CD4-positive, alpha-beta T cell treated with Interleukin-15 for 1 hour (primary cell): ENCODE results near the gene M1AP.

Experiments used
- DNase-seq: peaks from one replicate; pipeline ENCODE4 v3.0.0-alpha.2; 2020

The M1AP gene

DNA sequence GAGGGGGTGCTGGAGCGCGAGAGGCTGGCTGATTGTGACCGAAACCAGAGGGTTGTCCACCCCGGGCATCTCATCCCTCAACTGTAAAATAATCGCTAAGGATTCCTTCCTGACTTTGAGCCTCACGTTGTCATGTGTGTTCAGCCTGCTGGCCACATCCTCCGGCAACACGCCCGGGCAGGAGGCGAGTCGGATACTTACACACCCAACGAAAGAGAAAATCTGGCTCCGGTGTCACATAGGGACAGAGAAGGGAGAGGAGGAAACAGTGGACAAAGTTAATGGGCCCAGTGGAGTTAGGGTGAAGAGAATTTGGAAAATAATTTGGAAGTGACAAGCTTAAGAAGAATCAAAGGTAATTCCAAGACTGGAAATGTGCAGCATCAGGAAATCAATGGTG is 131.5 kb downstream of the M1AP start:
- no peak for DNase-seq

DNA sequence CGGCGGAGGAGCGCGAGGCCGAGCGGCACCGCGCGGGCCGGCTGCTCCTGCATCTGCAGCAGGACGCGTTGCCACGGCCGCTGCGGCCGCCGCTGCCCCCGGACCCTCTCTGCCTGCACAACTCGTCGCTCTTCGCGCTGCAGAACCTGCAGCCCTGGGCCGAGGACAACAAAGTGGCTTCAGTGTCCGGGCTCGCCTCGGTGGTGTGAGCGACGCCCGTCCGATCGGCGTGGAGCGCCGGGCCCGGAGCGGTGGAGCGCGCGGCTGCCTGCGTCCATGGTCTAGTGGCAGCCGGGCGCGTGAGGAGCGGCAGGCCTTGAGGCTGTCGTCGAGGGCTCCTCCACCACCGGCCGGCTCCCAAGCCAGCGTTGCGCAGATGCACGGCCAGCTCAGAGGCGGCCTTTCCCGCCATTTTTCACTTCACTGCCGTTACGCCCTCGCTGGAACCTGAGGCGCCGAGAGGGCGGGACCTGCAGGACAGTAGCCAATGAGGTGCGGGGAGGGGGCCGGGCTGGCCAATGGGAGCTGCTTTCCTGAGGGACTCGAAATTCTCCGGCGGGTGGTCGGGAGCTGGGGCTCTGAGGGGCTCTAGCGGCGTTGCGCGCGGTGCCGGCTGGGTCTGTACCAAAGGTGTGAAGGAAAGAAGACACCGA is 132.0 kb downstream of the M1AP start:
- DNase-seq: peak; percentile 79

DNA sequence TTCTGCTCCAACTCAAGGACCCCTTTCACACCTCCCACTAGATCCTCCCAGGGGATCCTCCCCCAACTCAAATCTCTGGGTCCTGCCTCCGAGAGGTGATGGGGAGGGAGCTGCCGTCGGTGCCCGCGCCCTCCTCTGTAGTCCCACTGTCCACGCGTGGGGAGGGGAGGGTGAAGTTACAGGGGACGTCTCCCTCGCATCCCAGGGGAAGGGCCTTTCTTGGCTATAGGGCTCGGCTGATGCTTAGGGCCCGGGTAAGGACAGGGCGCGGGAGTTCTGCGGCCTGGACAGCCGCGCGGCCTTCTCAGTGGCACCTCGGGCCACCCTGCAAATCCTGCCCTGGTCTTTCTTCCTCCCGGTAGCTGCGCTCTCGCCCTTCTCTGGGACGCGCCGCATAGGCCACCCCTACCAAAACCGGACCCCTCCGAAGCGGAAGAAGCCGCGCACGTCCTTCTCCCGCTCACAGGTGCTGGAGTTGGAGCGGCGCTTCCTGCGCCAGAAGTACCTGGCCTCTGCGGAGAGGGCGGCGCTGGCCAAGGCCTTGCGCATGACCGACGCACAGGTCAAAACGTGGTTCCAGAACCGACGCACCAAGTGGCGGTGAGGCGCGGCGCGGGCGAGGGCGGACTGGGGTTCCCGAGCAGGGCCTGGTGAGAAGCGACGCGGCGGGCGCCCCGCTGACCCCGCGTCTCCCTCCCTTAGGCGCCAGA is 132.7 kb downstream of the M1AP start:
- no peak for DNase-seq

DNA sequence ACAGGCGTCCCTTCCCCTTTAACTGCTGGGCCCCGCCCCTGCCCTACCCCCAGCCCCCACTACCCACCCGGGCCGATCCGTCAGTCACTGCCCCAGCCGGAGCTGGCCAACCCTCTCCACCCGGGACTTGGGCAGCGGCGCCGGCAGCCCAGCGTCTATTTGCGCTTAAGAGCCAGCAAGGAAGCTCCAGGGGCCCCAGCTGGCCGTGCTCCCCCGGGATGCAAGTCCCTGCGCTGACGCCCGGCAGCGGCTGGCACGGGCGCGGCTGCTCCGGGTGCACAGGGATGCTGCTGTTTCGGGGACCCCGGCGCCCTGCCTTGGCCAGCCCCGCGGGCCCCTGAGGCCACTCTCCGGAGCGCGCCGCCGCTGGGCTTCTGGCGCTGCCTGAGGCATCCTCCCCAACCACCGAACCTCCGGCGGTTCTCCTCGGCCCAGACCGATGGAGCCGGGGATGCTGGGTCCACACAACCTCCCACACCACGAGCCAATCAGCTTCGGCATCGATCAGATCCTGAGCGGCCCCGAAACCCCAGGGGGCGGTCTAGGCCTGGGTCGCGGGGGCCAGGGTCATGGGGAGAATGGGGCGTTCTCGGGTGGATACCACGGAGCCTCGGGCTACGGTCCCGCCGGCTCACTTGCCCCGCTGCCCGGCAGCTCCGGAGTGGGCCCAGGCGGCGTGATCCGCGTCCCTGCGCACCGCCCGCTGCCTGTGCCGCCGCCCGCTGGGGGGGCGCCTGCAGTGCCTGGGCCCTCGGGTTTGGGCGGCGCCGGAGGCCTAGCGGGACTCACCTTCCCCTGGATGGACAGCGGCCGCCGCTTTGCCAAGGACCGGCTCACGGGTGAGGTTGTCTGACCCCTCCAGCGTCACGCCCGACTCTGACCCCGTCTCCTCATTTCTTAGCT is 133.5 kb downstream of the M1AP start, which contains the start of gene TLX2:
Gene TLX2 (plus strand): TSS at position 83 of the 903 bp plus-strand sequence. CDS start 357 bp downstream, at position 440.
- no peak for DNase-seq

DNA sequence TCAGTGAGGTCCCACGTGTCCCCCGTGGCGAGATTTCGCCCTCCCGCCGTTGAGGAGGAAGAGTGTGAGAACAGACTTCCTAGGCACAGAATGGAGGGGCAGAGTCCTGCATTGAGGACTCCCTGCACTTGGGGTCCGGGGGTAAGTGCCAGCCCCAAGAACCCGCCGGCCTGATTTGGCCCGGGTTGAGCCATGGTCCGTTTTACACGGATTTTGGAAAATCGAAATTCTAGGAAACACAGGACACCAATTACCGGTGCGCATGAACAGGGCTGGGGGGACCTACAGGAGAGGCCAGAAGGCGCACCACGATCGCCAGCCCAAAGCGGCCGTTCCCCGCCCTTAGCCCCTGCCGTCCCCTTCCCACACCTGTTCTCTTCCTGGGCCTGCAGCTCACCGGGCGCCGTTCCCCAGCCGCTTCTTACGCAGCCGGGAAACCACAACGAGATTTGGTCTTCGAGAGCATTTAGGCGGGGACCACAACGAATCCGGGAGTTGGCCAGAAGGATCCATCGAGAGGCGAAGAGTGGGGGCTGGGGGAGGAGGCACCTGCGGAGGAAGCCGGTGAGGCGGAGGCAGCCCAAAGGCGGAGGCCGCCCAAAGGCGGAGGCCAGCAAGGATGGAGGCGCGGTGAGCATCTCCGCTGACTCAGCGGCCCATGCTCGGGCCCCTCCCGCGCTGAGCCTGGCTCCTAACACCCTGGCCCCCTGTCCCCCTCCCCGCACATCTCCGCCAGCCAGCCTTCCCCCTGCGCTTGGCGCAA is 134.3 kb downstream of the M1AP start:
- no peak for DNase-seq

DNA sequence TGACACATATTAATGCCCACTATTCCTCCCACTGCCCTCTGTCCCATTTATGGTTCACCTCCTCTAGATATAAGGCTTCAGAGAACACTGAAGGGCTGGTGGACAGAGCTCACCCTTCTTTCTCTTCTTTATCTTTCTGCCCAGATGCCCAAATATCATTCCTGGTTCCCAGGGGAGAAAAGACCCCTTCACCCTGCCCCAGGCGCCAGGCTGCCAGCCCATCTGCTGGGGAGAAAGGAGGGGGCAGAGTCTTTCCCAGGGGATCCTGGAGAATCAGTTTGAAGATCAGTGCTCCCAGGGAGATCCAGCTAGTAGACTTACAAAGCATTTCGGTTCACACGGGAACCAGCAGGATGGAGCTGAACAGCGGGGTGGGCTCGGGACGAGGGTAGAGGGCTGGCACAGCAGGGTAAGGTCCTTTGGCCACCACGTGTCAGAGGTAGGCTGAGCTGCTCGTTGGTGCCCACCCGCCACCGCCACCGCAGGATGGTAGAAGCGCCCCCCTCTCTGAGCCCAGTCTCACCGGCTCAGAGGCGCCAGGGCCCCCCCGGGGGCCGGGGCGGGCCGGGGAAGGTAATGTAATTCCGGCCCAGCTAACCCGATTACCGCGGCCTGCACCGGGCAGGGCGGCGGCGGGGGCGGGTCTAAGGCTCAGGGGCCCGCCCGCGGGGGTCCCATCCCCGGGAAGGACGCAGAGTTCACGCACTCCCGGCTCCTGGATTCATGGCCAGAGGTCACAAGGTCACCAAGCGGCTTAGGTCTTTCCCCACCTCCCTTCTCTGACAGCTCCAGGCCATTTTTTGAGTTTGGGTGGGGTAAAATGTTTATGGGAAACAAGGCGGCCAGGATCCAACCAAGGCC is 135.2 kb downstream of the M1AP start:
- no peak for DNase-seq

DNA sequence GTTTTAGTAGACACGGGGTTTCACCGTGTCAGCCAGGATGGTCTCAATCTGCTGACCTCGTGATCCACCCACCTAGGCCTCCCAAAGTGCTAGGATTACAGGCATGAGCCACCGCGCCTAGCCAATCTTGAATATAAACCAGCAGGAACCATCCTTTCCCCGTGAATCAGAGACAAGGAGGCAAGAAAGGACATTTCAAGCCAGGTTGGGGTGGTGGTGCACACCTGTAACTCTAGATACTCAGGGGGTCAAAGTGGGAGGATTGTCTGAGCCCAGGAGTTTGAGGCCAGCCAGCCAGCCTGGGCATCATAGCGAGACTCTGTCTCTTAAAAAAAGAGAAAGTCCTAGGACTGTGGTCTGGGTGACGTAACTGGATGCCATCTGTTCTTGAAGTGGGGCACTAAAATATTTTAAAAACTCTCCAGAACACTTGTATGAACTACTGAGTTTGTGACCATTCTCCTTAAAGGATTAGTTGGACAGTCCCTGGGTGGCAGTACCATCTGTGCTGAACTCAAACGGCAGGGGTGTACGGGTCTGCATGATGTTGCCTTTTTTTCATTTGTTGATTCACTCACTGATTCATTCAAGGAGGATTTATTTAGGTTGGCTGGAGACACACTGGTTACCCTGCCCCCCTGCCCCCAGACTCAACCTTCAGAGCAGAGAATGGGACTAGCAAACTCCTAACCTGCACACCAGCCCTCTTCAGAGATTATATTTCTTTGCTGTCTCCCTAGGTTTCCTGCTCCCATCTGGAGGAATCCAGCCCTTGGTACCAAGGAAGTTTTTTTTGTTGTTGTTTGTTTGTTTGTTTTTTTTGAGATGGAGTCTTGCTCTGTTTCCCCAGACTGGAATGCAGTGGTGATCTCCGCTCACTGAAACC is 136.8 kb downstream of the M1AP start:
- no peak for DNase-seq

DNA sequence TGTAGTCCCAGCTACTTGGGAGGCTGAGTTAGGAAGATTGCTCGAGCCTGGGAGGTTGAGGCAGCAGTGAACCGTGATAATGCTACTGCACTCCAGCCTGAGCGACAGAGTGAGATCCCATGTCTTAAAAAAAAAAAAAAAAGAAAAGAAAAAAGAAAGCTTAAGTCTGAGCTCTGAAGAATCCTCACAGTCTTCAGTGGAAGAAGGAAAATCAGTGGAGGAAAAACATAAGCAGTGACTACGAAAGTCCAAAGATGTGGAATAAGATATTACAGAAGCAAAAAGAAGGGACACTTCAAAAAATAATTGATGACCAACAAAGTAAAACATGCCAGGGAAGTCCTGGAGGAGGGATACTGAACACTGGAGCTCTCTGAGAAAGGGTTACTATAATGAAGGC is 137.9 kb downstream of the M1AP start:
- no peak for DNase-seq

DNA sequence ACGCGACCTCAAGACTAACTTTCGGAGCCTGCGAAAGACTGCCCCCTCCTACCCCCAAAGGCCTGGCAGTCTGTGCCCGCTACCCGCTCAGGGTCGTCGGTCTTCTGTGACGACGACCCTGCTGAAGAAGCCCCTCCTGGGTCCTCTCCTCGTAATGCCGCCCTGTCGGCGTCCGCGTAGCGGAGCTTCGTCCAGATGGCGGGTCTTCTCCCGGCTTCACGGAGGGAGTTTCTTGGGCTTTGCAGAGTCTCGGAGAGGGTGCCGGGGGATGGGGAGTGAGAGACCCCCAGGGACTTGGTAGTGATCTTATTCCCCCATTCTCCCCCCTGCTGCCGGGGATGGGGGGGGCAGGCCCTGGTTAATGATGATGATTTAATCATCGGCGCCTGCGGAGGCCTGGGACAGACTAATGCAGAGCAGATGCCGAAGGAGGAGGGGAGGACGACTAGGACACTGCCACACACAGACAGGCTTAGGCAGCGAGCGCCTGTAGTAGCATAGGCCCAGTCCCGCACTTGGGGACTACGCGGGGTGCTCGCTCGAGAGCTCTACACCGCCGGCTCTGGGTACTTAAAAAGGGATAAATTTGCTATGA is 140.1 kb downstream of the M1AP start:
- no peak for DNase-seq
